Nucleus accumbens (tissue), 56 donors: ENCODE measurements around the gene TMPRSS6.

Experiments used
- DNase-seq, 56 donors: peaks; one replicate each; lab custom pipeline; 2025; lab: John Stamatoyannopoulos, UW

TMPRSS6 gene

GRCh38 chr22:37054056-37054395 lies 55.5 kb downstream of the TMPRSS6 start:
- no peak for DNase-seq

DNA sequence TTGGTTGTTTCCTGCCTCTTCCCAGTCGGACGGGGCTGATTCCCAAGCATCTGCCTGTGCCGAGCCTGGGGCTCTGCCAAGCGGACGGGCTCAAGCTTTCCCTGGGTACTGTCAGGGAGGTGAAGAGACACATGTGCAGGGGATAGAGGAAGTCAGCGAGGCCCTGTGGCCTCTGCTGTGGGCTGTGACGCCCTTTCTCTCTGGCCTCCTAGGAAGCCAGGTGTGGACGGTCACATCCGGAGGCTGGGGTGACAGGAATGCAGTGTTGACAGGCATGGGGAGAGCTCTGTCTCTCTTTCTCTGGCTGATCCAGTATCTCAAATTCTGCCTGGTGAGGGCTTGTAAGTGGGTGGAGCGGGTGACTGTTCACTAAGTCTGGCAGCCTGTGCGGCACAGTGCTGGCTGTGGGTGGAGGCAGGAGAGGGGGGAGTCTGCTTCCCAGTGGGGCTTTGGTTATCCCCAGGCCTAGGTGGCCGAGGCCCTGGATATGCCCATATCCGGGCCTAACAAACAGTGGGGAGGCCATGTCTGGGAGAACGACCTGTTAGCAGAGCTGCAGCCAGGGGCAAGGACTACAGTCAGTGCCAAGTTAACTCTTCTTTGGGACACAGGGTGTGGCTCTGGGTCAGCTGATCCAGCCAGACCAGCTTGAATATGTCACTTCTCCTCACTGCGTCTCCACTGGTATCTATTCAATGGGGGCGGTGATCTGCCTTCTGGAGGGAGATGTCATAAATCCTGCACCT lies 56.0 kb downstream of the TMPRSS6 start:
- peak in 16 of 56 donors; percentile 19 to 70 (median 34) for DNase-seq

DNA sequence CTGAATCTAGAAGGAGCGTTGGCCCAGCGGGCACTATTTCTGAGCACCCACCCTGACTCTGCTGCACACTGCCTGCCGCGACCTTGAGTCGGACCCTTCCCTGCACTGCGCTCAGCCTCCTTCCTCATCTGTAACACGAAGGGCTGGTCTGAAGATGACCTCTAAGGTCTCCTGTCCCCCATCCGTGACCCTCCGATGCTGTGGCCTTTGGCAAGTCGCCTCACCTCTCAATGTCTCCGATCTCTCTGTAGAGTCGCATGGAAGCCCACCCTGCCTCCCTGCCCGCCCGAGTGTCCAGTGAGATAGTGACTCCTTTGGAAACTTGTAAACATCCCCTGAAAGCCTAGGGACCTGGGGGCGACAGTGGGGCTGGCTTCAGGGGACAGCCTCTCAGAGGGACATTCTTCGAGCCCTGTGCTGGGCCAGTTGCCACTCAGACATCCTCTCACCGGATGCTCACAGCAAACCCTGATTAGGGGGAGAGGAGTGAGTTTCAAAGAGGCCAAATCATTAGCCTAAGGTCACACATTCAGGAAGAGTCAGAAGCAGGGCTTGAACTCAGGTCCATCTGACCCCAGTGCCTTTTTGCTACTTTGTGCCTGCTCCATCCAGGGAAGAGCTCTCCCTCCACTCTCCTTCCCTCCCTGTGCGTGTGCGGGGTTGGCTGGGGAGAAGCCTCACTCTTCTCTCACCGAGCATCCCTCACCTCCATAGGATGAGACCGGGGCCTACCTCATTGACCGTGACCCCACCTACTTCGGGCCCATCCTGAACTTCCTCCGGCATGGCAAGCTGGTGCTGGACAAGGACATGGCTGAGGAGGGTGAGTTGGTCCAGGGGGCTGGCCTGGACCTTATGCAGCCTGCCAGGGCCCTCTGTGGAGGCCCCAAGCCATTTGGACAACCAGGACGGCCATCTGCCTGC lies 56.9 kb downstream of the TMPRSS6 start:
- DNase-seq, result no peak

DNA sequence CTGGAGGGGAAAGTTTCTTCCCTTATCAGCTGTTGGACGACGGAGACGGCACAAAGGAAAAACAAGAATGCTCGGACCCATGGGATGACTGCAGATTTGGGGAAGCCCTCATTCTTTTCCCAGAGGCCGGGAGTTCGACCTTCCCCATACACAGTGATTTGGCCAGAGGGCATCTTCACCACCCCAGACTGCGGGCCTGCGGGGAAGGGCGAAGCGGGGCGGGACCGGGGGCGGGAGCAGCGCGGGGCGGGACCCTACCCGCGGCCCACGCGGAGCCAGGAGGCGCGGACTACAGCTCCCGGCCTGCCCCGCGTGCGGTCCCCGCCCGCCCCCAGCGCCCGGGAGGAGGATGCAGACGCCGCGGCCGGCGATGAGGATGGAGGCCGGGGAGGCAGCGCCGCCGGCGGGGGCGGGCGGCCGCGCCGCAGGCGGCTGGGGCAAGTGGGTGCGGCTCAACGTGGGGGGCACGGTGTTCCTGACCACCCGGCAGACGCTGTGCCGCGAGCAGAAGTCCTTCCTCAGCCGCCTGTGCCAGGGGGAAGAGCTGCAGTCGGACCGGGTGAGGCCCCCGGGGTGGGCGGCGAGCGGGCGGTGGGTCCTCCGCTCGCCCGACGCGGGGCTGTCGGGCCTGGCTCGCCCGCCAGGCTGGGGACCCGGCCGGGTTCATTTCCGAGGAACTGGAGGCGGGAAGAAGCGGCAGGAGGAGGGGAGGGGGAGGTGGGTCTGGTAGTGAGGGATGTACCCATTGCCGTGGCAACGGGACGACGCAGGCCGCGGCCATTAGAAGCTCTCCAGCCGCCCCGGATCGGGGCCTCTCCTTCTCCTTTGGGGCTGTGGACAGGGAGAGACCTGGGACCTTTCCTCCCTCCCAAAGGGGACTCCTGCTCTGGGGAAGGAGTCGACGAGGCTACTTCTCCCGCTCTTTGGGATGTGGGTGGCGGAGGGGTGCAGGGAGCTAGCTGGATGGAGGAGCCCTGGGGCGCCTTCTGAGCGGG lies 57.8 kb downstream of the TMPRSS6 start, which contains the start of gene KCTD17:
TSS of gene KCTD17 (plus strand) at position 352 of the 995 bp plus-strand sequence. CDS start at position 371, 19 bp downstream.
- peak in 49 of 56 donors; percentile 12 to 80 (median 52) for DNase-seq

GRCh38 chr22:37050913-37051312 lies 58.6 kb downstream of the TMPRSS6 start:
- DNase-seq, result no peak

GRCh38 chr22:37049224-37049623 lies 60.3 kb downstream of the TMPRSS6 start:
- DNase-seq, result no peak

DNA sequence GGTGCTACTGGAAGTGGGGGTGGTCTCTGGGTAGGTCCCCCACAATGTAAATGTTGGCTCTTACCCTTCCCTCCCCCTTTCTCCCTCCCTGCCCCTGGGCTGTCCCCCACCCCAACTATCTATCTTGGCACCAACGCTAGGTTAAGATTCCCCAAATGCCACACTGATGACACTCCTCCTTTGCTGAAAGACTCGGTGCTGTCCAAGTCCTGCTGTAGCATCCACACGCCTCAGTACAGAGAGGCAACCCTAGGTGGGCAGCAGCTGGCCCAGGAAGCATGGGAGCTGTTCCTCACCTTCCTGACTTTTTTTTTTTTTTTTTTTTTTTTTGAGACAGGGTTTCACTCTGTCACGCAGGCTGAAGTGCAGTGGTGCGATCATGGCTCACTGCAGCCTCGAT lies 61.4 kb downstream of the TMPRSS6 start:
- no peak for DNase-seq

GRCh38 chr22:37047006-37047405 lies 62.5 kb downstream of the TMPRSS6 start:
- DNase-seq, result no peak

DNA sequence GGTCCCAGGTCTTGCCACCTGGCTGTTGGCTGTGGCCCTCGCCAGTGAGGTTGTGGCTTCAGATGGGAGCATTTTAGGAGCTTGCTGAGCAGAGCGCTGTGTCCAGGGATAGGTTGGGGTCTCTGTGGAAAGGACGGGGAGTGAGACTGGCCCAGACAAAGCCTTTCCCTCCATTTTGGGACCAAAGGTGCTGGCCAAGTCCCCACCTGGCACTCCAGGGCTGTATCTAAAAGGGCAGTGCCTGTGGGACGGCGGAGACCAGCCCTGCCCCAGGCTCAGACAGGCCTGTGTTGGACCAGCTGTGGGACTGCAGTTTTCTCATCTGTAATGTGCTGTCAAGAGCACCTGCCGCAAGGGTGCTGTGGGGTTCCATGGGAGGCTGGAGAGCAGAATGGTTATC lies 62.9 kb downstream of the TMPRSS6 start:
- DNase-seq, result no peak

DNA sequence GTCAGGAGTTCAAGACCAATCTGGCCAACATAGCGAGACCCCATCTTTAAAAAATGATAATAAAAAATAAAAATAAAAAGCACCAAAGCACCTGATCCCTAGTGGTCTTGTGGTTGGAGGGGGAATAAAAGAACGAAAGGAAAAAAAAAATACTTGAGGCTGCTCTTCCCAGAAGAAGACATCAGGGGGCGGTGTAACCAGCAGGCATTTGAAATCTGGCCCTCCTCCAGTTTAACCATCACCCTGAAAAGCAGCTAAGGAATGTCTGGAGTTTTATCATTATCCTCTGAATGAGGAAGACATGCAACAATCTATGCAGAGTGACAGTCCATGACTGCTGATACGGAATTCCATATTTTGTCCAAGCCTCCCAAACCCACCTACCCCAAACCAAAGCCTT lies 63.6 kb downstream of the TMPRSS6 start:
- DNase-seq, result no peak

GRCh38 chr22:37044634-37045625 lies 64.6 kb downstream of the TMPRSS6 start:
- DNase-seq, result no peak

- DNase-seq, result peak in 1 of 56 donors; percentile 20
Observed at GRCh38 chr22:37043828-37044538, 65.5 kb downstream of the TMPRSS6 start.

GRCh38 chr22:37043209-37043827 lies 66.2 kb downstream of the TMPRSS6 start:
- DNase-seq, result no peak

DNA sequence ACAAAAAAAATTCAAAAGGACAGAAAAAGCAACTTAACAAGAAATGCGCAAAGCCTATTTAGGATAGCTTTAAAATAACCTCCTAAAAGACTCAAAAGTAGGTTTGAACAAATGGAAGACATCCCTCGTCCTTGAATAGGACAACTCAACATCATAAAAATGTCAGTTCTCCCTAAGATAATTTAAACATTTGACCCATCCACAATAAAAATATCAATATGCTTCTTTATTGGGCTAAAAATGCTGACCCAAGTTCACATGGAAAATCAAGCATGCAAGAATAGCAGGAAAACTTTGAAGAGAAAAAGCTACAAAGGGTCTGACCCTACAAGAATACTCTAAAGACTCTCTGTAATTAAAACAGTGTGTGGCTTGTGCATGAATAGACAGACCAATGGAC lies 70.0 kb downstream of the TMPRSS6 start:
- no peak for DNase-seq

DNA sequence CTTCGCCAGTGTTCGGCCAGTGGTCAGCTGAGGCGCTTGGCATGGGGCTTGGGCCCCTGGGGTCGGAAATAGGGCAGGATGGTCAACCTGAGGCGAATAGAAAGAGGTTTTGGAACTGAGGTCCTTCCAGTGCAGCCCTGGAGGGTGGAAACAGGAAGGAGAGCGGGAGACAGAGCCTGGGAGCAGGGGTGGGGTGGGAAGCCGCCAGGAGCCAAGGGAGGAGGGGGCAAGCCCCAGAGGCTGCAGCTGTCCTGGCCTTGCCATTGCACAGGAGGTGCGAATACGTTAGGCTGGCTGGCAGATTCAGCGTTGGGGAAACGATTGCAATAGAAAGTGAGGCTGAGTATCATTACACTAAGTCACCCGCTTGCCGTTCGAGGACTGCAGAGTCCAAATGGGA lies 71.8 kb downstream of the TMPRSS6 start:
- no peak for DNase-seq

- DNase-seq, result no peak
Observed at GRCh38 chr22:37036655-37037377, 72.7 kb downstream of the TMPRSS6 start.
